Heart right ventricle (tissue), 16 donors: ENCODE data around the gene GRM1. TPM values are rescaled to one million over a fixed set of nuclear protein-coding genes. Genes with fewer than 3 reads are reported as not detected.
A peak's percentile ranks its signal among the peaks of the same experiment; 100 is the strongest.

ENCODE experiments used
- ATAC-seq, 8 donors: fragments of 200-7000 bp; cut with Tn5 transposase; one replicate each; pipeline ENCODE4 v1.9.1; 2020; ENCODE audit warnings: mild to moderate bottlenecking in 8 of 8, moderate library complexity in 8 of 8, moderate number of reproducible peaks in 1 of 8
- DNase-seq, 2 donors: peaks; one replicate each; pipeline ENCODE4 v3.0.0-alpha.2; 2020
- H3K27ac ChIP-seq, 10 donors: fragments of 200-600 bp; sonication (generic) in 2 of 10; one replicate each; pipeline versions ENCODE4 v1.5.0 to v1.8.0; 2020 to 2022; ENCODE audit warnings: mild to moderate bottlenecking in 3 of 10
- H3K27me3 ChIP-seq, 7 donors: fragments of 200-600 bp; one replicate each; pipeline ENCODE4 v1.8.0; 2021 to 2022; ENCODE audit warnings: mild to moderate bottlenecking in 2 of 7
- H3K36me3 ChIP-seq, 9 donors: fragments of 200-600 bp; sonication (generic) in 1 of 9; one replicate each; pipeline versions ENCODE4 v1.5.0 to v1.8.0; 2020 to 2022; ENCODE audit warnings: mild to moderate bottlenecking in 2 of 9
- H3K4me1 ChIP-seq, 9 donors: fragments of 200-600 bp; sonication (generic) in 1 of 9; one replicate each; pipeline versions ENCODE4 v1.5.0 to v1.8.0; 2020 to 2022; ENCODE audit warnings: mild to moderate bottlenecking in 4 of 9
- H3K4me3 ChIP-seq, 10 donors: fragments of 200-600 bp; sonication (generic) in 2 of 10; one replicate each; pipeline versions ENCODE4 v1.5.0 to v1.8.0; 2020 to 2022; ENCODE audit warnings: mild to moderate bottlenecking in 7 of 10, moderate library complexity in 2 of 10
- H3K9me3 ChIP-seq, 11 donors: fragments of 200-600 bp in 10 of 11; sonication (generic) in 2 of 11; one replicate each; pipeline versions ENCODE4 v1.5.0 to v1.8.0; 2013 to 2022; ENCODE audit warnings: mild to moderate bottlenecking in 2 of 11, control low read depth in 1 of 11, moderate library complexity in 1 of 11
- CTCF ChIP-seq, 9 donors: fragments of 200-600 bp; sonication (generic) in 2 of 9; IDR thresholded peaks; one replicate each; pipeline versions ENCODE4 v1.5.0 to v1.8.0; 2021 to 2022; ENCODE audit warnings: antibody characterized with exemption in 9 of 9, mild to moderate bottlenecking in 5 of 9, moderate library complexity in 1 of 9
- WGBS, 2 donors: extraction: QIAGEN DNeasy Blood & Tissue Kit; methylation state at CpG; one replicate each; pipeline ENCODE4 v1.1.7; 2013; ENCODE audit warnings: inconsistent platforms in 1 of 2; 5-methylcytosine and 5-hydroxymethylcytosine counted together
- intact Hi-C, 10 donors: fragments of 100-400 bp; cut with DNase I; formaldehyde crosslinking; loops; one replicate each; pipeline versions ENCODE4 v1.11.1 to v1.14.2; 2022
- polyA plus RNA-seq, 2 donors: library from polyadenylated mRNA; stranded (reverse); fragments of 200-250 nt; gene quantifications; one replicate each; pipeline ENCODE4 v1.2.3, GENCODE V29; 2013
- total RNA-seq, 10 donors: library from RNA; stranded (reverse); fragmentation: NEBNext Ultra II Directional in 3 of 10; extraction: Animal tissue kit (Norgen Biotek cat#: 25700) in 3 of 10; gene quantifications; one replicate each; pipeline versions ENCODE4 v1.2.1 to v1.2.4, GENCODE V29; 2021 to 2023
- donor health status: Arrhythmogenic right ventricular cardiomyopathy.
- donor health status: ischemic (EF 13 %, LVEDD 7.1; RV severe dilation, severe dysfunction).
- donor health status: healthy with polysubstance abuse.
- donor health status: DM: no; HTN: yes; CAD: no.
- donor health status: DM: no; HTN: no; CAD: no.
- donor health status: ischemic (EF 25% LVEDD 6.9; RV normal size, moderate dysfunction).
- donor health status: ischemic (EF 25% LVEDD 5.7; RV mildly dilated, moderate dysfunction).
- donor health status: healthy.
- donor health status: DM: yes; HTN: yes; CAD: no.
- donor health status: Ischemic cardiomyopathy.
- donor health status: ischemic (EF 35%, LVEDD 5.7; RV mildly dilated, moderate dysfunction).
- donor health status: nonischemic (EF 11% LVEDD 7.7; RV severe dilation, severe dysfunction).
- donor health status: DM: yes; HTN: yes; CAD: no.
- donor health status: PGD.
- donor health status: ischemic (EF 29% LVEDD 5.4; RV normal size, mild dysfunction).
- donor health status: nonischemic (EF 23%, LVEDD 6.1; RV moderate dilation, normal function).

Gene GRM1
- total and polyA plus RNA-seq, 12 donors: 0.26 to 8.3 (median 4.6) TPM

DNA sequence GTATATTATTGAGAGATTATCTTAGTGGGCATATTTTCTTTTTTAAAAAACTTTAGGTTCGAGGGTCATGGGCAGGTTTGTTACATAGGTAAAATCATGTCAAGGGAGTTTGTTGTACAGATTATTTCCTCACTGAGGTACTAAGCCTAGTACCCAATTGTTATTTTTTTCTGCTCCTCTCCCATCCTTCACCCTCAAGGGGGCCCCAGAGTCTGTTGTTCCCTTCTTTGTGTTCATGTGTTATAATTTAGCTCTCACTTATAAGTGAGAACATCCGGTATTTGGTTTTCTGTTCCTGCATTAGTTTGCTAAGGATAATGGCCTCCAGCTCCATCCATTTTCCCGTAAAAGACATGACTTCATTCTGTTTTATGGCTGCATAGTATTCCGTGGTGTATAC, 266.8 kb downstream of the GRM1 start:
- no peak for TF ChIP-seq CTCF (IDR thresholded peaks at IDR 0.05)
- Histone ChIP-seq H3K36me3 (no peaks in the 10 kb centered on the region), H3K4me3 (no peak overlapping the region), H3K27ac (no peak overlapping the region), H3K27me3 (no peaks in the 10 kb centered on the region), H3K9me3 (no peaks in the 10 kb centered on the region), H3K4me1 (peaks cover 0 to 4% (median 0%) of the 10 kb centered on the region in 9 donors)
- no peak for ATAC-seq
- no peak for DNase-seq
- intact Hi-C loops: no loop called here
- 83 to 87% methylated on average over 4 of the region's 4 CpGs for WGBS, 2 donors

DNA sequence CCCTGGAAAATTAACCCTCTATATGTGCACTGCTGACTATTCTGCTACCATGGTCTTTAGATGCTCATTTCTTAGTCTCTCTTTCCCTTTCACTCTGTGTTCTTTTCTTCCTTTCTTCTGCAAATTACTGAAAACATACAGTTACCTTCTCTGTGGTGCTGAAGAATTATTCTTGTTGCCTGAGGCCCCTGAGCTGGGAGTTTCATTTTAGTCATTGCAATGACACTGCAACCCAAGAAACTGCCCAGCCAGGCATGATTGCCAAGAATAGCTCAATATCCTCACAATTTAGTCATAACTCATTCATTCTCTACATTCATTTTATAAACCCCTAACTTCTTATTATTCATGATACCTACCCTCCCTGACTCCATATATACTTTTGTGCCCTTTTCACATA, 269.0 kb downstream of the GRM1 start:
- no peak overlapping the region for H3K27ac ChIP-seq
- ATAC-seq (no peak), DNase-seq (no peak)
- no peaks in the 10 kb centered on the region for H3K36me3 ChIP-seq
- H3K9me3 ChIP-seq: no peaks in the 10 kb centered on the region
- H3K27me3 ChIP-seq: no peaks in the 10 kb centered on the region
- no peak overlapping the region for H3K4me3 ChIP-seq
- intact Hi-C loops: no loop called here
- H3K4me1 ChIP-seq: no peaks in the 10 kb centered on the region
- no peak for TF ChIP-seq CTCF (IDR thresholded peaks at IDR 0.05)

GRCh38 chr6:146300521-146300920, 271.7 kb downstream of the GRM1 start:
- Histone ChIP-seq H3K4me3 (no peak overlapping the region), H3K4me1 (peaks cover 0 to 16% (median 0%) of the 10 kb centered on the region in 9 donors), H3K9me3 (no peaks in the 10 kb centered on the region), H3K27me3 (no peaks in the 10 kb centered on the region), H3K36me3 (no peaks in the 10 kb centered on the region), H3K27ac (no peak overlapping the region)
- DNase-seq (no peak), ATAC-seq (peak in 2 of 8 donors; percentile 50 to 72)
- intact Hi-C loops: no loop called here
- TF ChIP-seq CTCF (IDR thresholded peaks at IDR 0.05): no peak
- 59 to 66% methylated on average over 3 of the region's 3 CpGs for WGBS, 2 donors

GRCh38 chr6:146301764-146302163, 272.9 kb downstream of the GRM1 start:
- no peaks in the 10 kb centered on the region for H3K36me3 ChIP-seq

More at GRCh38 chr6:146301764-146302163, 272.9 kb downstream of the GRM1 start:
- DNase-seq (no peak), ATAC-seq (no peak)
- no peak overlapping the region for H3K4me3 ChIP-seq
- H3K4me1 ChIP-seq: peaks cover 0 to 17% (median 0%) of the 10 kb centered on the region in 9 donors
- no peak overlapping the region for H3K27ac ChIP-seq
- no peaks in the 10 kb centered on the region for H3K9me3 ChIP-seq
- TF ChIP-seq CTCF (IDR thresholded peaks at IDR 0.05): no peak
- H3K27me3 ChIP-seq: no peaks in the 10 kb centered on the region
- WGBS, 2 donors: 86 to 92% methylated on average over 3 of the region's 3 CpGs
- intact Hi-C loops: no loop called here
